Stimulated activated memory B cell treated with anti-CD40 and anti-IgM and Interleukin-4, amounts not matched to agents 10 μg/mL and 1 μg/mL and 100 μg/mL, for 72 hours (primary cell): ENCODE data around the gene SLX4.
A peak's percentile ranks its signal among the peaks of the same experiment; 100 is the strongest.
"Not testable (repeated sequence)": the region's sequence is repeated elsewhere in the genome, so short reads cannot be mapped to it uniquely, and the experiment has no call there.

Experiments used
- ATAC-seq: fragments of 150-1000 bp; cut with Tn5 transposase; 2 replicates; pipeline ENCODE4 v1.10.0; 2021
- H3K27ac Mint-ChIP-seq: one replicate; pipeline ENCODE4 v1.8.0; 2022; ENCODE audit warnings: mild to moderate bottlenecking, mixed read lengths
- H3K27me3 Mint-ChIP-seq: one replicate; pipeline ENCODE4 v1.8.0; 2022; ENCODE audit warnings: mixed read lengths
- H3K36me3 Mint-ChIP-seq: one replicate; pipeline ENCODE4 v1.8.0; 2022; ENCODE audit warnings: mixed read lengths
- H3K4me1 Mint-ChIP-seq: one replicate; pipeline ENCODE4 v1.8.0; 2022; ENCODE audit warnings: mixed read lengths
- H3K4me3 Mint-ChIP-seq: one replicate; pipeline ENCODE4 v1.8.0; 2022; ENCODE audit warnings: mild to moderate bottlenecking, moderate library complexity, mixed read lengths
- H3K9me3 Mint-ChIP-seq: one replicate; pipeline ENCODE4 v1.8.0; 2022; ENCODE audit warnings: mixed read lengths

SLX4 gene, protein sequence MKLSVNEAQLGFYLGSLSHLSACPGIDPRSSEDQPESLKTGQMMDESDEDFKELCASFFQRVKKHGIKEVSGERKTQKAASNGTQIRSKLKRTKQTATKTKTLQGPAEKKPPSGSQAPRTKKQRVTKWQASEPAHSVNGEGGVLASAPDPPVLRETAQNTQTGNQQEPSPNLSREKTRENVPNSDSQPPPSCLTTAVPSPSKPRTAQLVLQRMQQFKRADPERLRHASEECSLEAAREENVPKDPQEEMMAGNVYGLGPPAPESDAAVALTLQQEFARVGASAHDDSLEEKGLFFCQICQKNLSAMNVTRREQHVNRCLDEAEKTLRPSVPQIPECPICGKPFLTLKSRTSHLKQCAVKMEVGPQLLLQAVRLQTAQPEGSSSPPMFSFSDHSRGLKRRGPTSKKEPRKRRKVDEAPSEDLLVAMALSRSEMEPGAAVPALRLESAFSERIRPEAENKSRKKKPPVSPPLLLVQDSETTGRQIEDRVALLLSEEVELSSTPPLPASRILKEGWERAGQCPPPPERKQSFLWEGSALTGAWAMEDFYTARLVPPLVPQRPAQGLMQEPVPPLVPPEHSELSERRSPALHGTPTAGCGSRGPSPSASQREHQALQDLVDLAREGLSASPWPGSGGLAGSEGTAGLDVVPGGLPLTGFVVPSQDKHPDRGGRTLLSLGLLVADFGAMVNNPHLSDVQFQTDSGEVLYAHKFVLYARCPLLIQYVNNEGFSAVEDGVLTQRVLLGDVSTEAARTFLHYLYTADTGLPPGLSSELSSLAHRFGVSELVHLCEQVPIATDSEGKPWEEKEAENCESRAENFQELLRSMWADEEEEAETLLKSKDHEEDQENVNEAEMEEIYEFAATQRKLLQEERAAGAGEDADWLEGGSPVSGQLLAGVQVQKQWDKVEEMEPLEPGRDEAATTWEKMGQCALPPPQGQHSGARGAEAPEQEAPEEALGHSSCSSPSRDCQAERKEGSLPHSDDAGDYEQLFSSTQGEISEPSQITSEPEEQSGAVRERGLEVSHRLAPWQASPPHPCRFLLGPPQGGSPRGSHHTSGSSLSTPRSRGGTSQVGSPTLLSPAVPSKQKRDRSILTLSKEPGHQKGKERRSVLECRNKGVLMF (N-terminal part only)

DNA sequence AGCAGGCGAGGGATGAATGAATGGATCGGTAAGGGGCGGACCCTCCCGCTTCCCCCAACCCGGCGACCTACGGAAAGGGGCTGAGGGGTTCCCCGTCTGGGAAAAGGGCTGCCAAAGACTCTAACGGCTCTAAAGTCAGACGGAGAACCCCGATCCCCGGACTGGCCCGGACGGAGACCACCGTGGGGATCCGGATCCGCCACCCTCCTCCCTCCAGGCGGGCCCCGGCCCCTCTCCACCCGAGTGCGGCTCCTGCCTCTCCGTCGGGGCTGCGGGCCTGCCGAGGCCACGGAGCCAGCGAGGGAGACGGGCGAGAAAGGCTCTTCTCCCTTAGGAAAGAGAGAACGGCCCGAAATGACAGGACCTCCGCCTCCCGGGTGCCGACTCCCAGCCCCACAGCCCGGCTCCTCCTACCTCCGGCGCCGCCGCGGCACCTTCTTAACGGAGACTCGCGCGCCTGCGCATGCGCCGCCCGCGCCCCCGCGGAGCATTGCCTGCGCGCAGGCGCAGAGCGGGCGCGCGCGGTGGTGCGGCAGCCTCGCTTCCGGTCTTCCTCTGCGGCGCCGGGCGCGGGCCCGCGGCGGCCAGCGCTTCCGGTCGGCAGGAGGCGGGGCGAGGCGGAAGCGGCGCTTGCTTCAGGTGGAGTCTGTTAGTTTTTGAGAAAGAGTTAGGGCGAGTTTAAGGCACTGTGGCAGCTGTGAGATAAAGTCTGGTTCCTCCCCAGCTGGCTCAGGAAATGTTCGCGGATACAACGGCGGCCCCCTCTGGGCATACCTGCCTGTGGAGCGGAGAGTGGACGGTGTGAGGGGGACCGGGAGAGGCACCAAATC lies at the start of gene SLX4:
Gene SLX4 (minus strand): TSS at position 461 of the 830 bp plus-strand sequence. CDS start 2,642 bp downstream, outside the sequence.
- no peaks in the 10 kb centered on the region for H3K27me3 Mint-ChIP-seq
- H3K36me3 Mint-ChIP-seq, result peaks cover 16% of the 10 kb centered on the region
- peak; percentile 97 for ATAC-seq
- peaks cover 59% of the 10 kb centered on the region for H3K4me1 Mint-ChIP-seq
- peak within 1 kb of the TSS; percentile 91 for H3K4me3 Mint-ChIP-seq
- H3K9me3 Mint-ChIP-seq, result no peaks in the 10 kb centered on the region
- peak within 1 kb of the TSS; percentile 87 for H3K27ac Mint-ChIP-seq

DNA sequence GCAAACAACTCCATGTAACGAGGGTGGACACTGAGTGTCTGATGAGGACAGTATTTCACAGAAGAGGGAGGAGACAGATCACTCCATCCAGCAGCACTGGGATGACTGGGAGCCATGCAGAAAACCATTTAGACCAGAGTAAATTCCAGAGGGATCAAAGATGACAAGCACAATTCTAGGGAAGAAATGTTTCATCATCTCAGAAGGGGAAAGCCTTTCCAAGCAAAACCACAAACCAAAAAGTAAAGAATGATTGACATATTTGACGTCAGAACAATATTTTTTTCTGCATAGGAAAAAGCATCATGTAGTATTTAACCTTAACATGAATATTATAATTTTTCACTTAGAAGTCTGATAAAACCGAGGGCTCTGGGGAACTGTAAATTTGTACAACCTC lies 47.8 kb upstream of the SLX4 start:
- Mint-ChIP-seq H3K4me1 (peaks cover 14% of the 10 kb centered on the region), H3K27ac (no peak overlapping the region), H3K36me3 (peaks cover 78% of the 10 kb centered on the region), H3K27me3 (no peaks in the 10 kb centered on the region), H3K4me3 (no peak overlapping the region), H3K9me3 (no peaks in the 10 kb centered on the region)
- no peak for ATAC-seq

DNA sequence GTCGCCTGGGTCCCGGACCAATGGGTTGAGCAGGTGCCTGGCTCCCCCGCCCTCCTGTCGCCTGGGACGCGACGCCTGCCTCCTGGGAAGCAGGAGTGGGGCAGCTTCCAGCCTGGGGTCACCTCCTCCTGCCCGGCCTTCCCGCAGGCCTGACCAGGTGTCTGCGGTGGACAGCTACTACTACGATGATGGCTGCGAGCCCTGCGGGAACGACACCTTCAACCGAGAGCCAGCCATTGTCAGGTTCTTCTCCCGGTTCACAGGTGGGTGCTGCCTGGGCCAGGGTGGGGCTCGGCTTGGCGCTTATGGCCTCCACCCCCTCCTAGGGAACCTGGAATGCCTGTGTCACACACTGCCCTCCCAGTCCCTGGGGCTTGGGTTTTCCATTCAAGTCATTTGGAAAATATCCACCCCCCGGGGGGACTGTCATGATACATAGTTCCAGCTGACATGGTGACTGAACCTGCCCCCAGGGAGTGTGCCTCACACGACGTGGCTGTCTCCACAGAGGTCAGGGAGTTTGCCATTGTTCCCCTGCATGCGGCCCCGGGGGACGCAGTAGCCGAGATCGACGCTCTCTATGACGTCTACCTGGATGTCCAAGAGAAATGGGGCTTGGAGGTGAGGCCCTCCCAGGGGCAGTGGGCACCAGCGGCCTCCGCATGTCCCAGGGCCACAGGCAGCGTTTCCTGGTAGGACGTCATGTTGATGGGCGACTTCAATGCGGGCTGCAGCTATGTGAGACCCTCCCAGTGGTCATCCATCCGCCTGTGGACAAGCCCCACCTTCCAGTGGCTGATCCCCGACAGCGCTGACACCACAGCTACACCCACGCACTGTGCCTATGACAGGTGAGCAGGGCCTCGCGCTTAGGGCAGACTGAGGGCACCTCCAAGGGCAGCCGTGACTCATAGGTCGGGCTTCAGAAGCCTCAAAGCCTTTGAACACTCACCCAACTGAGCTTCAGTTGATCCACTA lies 45.4 kb upstream of the SLX4 start:
- Mint-ChIP-seq H3K27me3 (no peaks in the 10 kb centered on the region), H3K27ac (no peak overlapping the region), H3K4me1 (peaks cover 19% of the 10 kb centered on the region), H3K4me3 (no peak overlapping the region), H3K36me3 (peaks cover 68% of the 10 kb centered on the region), H3K9me3 (no peaks in the 10 kb centered on the region)
- no peak for ATAC-seq

DNA sequence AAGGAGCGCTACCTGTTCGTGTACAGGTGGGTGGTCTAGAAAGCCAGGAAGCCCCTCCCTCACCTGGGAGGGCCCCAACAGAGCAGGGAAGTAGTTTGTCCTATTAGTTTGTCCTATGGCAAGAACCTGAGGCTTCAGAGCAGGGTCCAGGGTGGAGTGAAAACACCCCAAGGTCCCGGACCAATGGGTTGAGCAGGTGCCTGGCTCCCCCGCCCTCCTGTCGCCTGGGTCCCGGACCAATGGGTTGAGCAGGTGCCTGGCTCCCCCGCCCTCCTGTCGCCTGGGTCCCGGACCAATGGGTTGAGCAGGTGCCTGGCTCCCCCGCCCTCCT lies 44.7 kb upstream of the SLX4 start:
- not testable (repeated sequence) for ATAC-seq, H3K9me3 Mint-ChIP-seq, H3K4me3 Mint-ChIP-seq, H3K27ac Mint-ChIP-seq, H3K27me3 Mint-ChIP-seq
- Mint-ChIP-seq H3K36me3 (peaks cover 70% of the 10 kb centered on the region), H3K4me1 (peaks cover 16% of the 10 kb centered on the region)

DNA sequence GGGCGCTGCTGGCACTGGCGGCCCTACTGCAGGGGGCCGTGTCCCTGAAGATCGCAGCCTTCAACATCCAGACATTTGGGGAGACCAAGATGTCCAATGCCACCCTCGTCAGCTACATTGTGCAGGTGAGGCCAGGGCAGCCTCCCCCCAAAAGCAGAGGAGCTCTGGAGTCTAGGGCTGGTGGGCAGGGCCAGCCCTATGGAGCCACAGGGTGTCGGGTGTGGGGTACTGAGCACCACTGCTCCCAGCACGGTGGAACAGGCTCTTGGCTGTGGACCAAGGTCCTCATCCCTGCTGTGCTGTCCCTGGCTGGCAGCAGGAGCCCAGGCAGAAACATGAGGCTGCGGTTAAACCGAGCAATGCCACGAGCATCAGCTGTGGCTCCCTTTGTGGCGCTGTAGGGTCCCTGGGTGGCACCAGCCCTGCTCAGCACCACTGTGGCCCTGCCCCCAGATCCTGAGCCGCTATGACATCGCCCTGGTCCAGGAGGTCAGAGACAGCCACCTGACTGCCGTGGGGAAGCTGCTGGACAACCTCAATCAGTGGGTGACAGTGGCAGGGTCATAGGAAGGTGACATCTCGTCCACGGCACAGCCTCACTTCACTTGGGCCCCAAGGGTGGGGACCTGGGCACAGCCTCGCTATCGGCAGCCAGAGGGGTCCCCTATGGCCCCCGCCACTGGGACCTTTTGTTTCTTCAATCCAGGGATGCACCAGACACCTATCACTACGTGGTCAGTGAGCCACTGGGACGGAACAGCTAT lies 44.2 kb upstream of the SLX4 start:
- Mint-ChIP-seq H3K4me3 (no peak overlapping the region), H3K27ac (no peak overlapping the region), H3K36me3 (peaks cover 69% of the 10 kb centered on the region), H3K9me3 (no peaks in the 10 kb centered on the region), H3K27me3 (no peaks in the 10 kb centered on the region), H3K4me1 (peaks cover 13% of the 10 kb centered on the region)
- no peak for ATAC-seq

DNA sequence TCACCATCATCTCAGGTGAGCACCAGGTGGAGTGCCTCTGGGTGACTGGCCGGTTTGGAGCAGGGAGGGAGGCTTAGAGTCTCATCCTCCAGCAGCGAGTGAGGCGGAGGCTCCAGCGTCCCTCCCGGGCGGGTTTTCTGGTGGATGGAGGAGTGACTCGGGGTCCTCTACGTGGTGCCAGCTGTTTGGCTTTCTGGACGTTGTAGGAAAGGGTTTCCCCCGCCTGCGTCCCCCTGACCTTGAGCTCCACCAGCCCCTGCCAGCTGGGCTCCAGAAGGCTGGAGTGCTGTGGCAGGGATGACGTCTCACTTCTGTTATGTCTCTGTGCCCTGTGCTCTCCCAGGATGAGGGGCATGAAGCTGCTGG lies 43.6 kb upstream of the SLX4 start:
- no peak overlapping the region for H3K4me3 Mint-ChIP-seq
- no peak overlapping the region for H3K27ac Mint-ChIP-seq
- H3K4me1 Mint-ChIP-seq, result peaks cover 13% of the 10 kb centered on the region
- H3K36me3 Mint-ChIP-seq, result peaks cover 69% of the 10 kb centered on the region
- no peak for ATAC-seq
- H3K9me3 Mint-ChIP-seq, result no peaks in the 10 kb centered on the region
- no peaks in the 10 kb centered on the region for H3K27me3 Mint-ChIP-seq

DNA sequence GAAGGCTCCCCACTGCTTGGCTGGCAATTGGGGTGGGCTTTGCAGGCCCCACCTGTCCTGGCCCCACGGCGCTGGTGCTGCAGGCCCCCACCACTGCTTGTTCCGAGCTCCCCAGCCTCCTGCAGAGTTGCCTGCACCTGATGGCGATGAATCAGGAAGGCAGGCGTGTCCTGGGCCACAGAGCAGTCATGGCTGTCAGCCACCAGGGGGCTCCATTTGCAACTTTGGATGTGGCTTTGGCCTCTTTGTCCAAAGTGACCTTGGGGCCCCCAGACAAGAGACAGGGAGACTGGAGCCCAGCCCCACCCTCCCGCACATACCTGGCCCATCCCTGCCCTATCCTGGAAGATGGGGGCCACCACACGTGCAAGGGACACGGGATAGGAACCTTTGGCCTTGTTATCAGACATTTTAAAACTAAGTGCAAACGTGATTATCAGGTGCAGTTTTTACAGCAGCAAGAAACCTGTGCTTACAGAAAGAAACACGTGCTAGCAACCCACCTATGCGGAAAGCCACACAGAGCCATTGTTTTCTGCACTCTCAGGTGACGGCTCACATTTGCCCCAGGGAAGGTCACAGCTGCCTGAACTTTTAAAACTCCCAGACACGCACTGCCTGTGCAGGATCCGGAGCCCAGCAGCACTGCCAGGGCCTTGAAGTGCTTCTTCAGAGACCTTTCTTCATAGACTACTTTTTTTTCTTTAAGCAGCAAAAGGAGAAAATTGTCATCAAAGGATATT lies 43.0 kb upstream of the SLX4 start, which contains the start of gene DNASE1:
Gene DNASE1 (plus strand): TSS at position 443 of the 743 bp plus-strand sequence. CDS start 683 bp downstream, outside the sequence.
- ATAC-seq, result peak; percentile 67
- Mint-ChIP-seq H3K4me3 (no peak within 1 kb of the TSS), H3K27me3 (no peaks in the 10 kb centered on the region), H3K4me1 (peaks cover 13% of the 10 kb centered on the region), H3K9me3 (no peaks in the 10 kb centered on the region), H3K36me3 (peaks cover 64% of the 10 kb centered on the region), H3K27ac (no peak within 1 kb of the TSS)

DNA sequence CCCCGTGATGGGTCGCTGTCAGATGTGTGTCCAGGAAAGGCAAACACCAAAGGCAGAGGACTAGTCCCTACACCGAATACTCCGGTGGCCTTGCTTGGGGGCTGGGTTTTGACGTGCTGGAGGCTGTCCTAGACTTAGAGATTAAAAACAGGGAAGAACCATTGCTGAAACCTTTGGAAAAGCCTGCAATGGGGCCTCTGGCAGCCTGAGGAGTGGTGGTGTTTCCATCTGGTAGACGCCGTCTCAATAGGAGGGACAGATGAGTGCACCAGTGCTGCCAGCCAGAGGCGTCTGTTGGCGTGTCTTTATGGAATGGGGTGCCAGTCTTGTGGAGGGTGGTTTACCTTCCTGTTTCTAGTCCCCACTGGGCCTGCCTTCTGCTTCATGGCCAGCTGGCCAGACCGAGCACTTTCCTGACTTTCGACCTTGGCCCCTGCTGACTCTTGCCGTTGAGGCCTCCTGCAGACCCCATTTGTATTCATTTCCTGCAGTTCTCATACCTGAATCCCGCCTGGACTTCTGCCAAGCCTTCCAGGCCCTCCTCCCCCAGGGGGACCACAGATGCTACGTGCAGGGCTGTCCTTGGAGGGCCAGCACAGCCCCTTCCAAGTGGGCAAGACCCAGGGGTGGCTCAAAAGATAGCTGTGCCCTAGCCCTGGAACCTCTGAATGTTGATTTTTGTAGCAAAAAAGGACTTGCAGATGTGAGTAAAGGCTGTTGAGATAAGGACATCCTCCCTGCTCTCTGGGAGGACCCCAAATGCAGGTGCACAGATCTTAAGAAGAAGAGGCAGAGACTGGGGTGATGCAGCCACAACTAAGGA lies 41.2 kb upstream of the SLX4 start:
- Mint-ChIP-seq H3K36me3 (peaks cover 45% of the 10 kb centered on the region), H3K4me3 (no peak overlapping the region), H3K9me3 (no peaks in the 10 kb centered on the region), H3K4me1 (peaks cover 13% of the 10 kb centered on the region), H3K27me3 (no peaks in the 10 kb centered on the region), H3K27ac (no peak overlapping the region)
- no peak for ATAC-seq

DNA sequence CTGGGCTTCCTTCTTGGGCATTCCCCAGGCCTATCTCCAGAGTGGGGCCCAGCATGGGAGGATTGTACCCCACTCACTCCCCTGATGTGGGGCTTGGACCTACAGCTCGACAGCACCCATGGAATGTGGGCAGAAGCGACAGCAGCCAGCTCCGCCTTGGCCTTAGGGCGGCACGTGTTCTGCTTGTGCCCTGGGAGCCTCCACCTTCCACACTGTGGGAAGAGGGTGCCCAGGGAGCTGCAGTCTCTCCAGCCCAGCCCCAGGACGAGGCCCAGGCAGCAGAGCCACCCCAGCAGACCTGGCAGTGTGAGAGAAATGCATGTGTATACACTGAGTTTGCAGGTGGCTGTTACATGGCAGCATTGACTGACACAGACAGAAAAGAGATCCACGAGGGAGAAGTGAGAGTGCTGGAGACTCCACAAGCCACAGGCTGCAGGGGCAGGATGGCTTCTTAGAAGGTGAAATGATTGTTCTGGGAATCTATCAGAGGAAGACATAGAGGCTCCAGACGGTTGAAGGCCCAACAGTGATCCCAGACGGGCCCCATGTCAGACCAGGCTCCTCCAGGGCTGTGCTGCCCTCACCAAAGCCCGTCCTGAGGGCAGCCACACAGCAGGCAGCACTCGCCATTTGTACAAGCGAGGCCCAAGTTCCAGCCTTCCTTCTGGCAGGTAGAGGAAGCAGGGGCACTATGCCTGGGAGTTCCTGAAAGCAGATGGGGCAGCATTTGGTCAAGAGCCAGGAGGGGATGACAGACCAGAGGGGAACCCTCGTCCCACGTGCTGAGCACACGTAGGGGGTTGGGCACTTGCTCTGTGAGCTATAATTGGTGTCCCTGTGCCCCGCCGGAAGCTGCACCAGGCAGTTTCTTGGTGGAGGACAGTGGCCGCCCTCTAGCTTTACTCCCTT lies 40.3 kb upstream of the SLX4 start:
- Mint-ChIP-seq H3K27me3 (no peaks in the 10 kb centered on the region), H3K4me3 (no peak overlapping the region), H3K36me3 (peaks cover 37% of the 10 kb centered on the region), H3K4me1 (peaks cover 7% of the 10 kb centered on the region), H3K9me3 (no peaks in the 10 kb centered on the region), H3K27ac (peak overlapping the region; percentile 22)
- ATAC-seq, result no peak

DNA sequence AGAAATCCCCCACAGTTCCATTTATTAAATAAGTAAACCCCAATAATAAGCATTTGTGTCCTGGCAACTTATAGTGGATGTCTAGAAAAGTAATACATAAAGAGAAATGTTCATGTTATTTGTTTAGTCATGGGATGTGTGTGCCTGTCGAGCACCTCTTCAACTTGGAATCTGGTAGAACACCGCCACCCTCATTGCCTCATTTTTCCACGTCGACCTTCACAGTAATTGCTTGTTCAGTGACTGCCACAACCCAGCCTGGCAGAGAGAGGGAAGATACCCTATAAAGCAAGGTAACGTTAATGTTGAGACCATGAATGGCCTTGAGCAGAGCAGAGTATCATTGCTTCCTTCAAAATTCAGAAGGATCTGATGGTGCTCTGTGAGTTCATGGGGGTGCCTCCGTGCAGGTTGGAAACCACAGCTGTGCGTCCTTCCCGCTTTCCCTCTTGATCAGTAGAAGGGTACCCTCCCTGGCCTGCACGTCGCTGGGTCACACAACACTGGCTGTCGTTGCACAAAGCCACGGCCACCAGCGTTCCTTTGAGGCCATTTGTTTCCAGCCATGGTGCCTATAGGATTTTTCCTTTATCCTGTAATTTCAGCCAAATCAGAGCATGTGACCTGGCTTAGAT lies 39.3 kb upstream of the SLX4 start:
- no peak for ATAC-seq
- Mint-ChIP-seq H3K36me3 (peaks cover 31% of the 10 kb centered on the region), H3K27me3 (no peaks in the 10 kb centered on the region), H3K9me3 (no peaks in the 10 kb centered on the region), H3K4me1 (peaks cover 7% of the 10 kb centered on the region), H3K27ac (peak overlapping the region; percentile 22), H3K4me3 (no peak overlapping the region)

DNA sequence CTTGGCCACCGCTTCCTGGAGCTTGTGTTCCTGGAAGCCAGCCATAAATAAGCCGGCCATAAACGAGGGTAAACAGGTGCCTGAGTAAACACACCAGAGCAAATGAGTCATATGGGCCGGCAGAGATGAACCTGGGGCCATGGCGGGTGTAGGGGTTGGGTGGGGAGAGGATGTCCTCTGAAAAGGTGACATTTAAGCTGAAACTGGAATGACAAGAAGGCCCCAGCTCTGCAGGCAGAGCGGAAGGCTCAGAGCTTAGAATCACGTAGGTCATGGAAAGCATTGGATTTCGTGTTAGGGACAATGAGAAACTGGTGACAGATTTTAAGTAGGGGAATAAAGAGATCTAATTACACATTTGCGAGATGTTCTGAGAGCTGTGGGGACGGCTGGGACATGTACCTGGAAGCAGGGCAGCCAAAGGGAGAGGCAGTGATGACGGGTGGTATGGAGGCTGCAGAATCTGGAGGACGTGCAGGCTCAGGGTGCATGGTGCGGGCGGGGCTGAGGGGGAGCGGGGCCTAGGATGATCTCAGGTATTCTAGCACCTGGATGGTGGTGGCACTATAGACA lies 35.0 kb upstream of the SLX4 start:
- H3K27me3 Mint-ChIP-seq, result no peaks in the 10 kb centered on the region
- H3K27ac Mint-ChIP-seq, result no peak overlapping the region

More for the DNA sequence above, 35.0 kb upstream of the SLX4 start:
- no peak overlapping the region for H3K4me3 Mint-ChIP-seq
- peaks cover 2% of the 10 kb centered on the region for H3K4me1 Mint-ChIP-seq
- no peak for ATAC-seq
- peaks cover 13% of the 10 kb centered on the region for H3K36me3 Mint-ChIP-seq
- H3K9me3 Mint-ChIP-seq, result no peaks in the 10 kb centered on the region
